Colonic mucosa (tissue), 4 donors: Measurements from ENCODE around the gene AKR1E2. TPM values are rescaled to one million over a fixed set of nuclear protein-coding genes. Genes with fewer than 3 reads are reported as not detected.

Experiments
- DNase-seq: peaks from one replicate; pipeline ENCODE4 v3.0.0-alpha.2; 2020
- H3K27ac ChIP-seq: fragments of 200-600 bp; one replicate; pipeline ENCODE4 v1.8.0; 2021
- H3K27me3 ChIP-seq: fragments of 200-600 bp; one replicate; pipeline ENCODE4 v1.8.0; 2021
- H3K36me3 ChIP-seq: fragments of 200-600 bp; one replicate; pipeline ENCODE4 v1.8.0; 2021
- H3K4me1 ChIP-seq: fragments of 200-600 bp; one replicate; pipeline ENCODE4 v1.8.0; 2021; ENCODE audit warnings: mild to moderate bottlenecking
- H3K4me3 ChIP-seq: fragments of 200-600 bp; one replicate; pipeline ENCODE4 v1.8.0; 2021
- H3K9ac ChIP-seq, 2 donors: one replicate each; pipeline ENCODE4 v1.7.0; 2013; ENCODE audit warnings: control low read depth in 2 of 2, low read depth in 2 of 2, low read length in 2 of 2
- H3K9me3 ChIP-seq: fragments of 200-600 bp; one replicate; pipeline ENCODE4 v1.8.0; 2021
- intact Hi-C: fragments of 100-400 bp; cut with DNase I; formaldehyde crosslinking; loops from one replicate; pipeline ENCODE4 v1.14.1; 2022
- total RNA-seq, 2 donors: library from RNA; stranded (reverse); fragmentation: NEBNext Ultra II Directional in 1 of 2; extraction: Animal tissue kit (Norgen Biotek cat#: 25700) in 1 of 2; gene quantifications; one replicate each; pipeline ENCODE4 v1.2.1, GENCODE V29; 2021
- TF ChIP-seq, protein P1 (sequence below): fragments of 200-600 bp; IDR thresholded peaks from one replicate; pipeline ENCODE4 v1.8.0; 2022; ENCODE audit warnings: antibody characterized with exemption, mild to moderate bottlenecking
- donor health status: healthy.
- donor health status: DM: no; HTN: no; CAD: no.
- donor health status: DM: no; HTN: no; CAD: no.

AKR1E2 gene
- total RNA-seq, 2 donors from 2014 or later: 8.6 to 16.3 TPM

DNA sequence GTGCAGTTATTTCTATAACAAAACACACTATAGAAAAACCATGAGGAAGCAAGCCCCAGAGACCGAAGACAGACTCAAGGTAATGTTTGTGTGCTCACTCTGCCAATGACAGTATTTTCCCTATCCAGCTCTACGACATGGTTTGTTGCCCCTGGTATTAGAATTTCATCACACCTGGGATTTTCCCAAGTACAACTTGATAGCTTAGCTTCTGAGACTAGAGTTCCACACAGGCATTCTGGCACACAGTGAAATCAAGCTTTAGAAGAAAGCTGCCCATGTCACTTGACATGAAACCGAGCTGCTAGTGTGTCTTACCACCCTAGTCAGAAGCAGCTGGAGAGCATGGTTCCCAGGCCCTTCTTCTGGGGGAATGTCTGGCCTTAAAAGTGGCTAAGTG lies 44.1 kb upstream of the AKR1E2 start:
- Histone ChIP-seq H3K27me3 (no peaks in the 10 kb centered on the region), H3K9ac (no peak overlapping the region), H3K4me3 (no peak overlapping the region), H3K27ac (no peak overlapping the region), H3K9me3 (no peaks in the 10 kb centered on the region), H3K4me1 (no peaks in the 10 kb centered on the region), H3K36me3 (no peaks in the 10 kb centered on the region)
- TF ChIP-seq, protein P1, sequence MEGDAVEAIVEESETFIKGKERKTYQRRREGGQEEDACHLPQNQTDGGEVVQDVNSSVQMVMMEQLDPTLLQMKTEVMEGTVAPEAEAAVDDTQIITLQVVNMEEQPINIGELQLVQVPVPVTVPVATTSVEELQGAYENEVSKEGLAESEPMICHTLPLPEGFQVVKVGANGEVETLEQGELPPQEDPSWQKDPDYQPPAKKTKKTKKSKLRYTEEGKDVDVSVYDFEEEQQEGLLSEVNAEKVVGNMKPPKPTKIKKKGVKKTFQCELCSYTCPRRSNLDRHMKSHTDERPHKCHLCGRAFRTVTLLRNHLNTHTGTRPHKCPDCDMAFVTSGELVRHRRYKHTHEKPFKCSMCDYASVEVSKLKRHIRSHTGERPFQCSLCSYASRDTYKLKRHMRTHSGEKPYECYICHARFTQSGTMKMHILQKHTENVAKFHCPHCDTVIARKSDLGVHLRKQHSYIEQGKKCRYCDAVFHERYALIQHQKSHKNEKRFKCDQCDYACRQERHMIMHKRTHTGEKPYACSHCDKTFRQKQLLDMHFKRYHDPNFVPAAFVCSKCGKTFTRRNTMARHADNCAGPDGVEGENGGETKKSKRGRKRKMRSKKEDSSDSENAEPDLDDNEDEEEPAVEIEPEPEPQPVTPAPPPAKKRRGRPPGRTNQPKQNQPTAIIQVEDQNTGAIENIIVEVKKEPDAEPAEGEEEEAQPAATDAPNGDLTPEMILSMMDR: no peak
- DNase-seq: no peak
- intact Hi-C loops: no loop called here

DNA sequence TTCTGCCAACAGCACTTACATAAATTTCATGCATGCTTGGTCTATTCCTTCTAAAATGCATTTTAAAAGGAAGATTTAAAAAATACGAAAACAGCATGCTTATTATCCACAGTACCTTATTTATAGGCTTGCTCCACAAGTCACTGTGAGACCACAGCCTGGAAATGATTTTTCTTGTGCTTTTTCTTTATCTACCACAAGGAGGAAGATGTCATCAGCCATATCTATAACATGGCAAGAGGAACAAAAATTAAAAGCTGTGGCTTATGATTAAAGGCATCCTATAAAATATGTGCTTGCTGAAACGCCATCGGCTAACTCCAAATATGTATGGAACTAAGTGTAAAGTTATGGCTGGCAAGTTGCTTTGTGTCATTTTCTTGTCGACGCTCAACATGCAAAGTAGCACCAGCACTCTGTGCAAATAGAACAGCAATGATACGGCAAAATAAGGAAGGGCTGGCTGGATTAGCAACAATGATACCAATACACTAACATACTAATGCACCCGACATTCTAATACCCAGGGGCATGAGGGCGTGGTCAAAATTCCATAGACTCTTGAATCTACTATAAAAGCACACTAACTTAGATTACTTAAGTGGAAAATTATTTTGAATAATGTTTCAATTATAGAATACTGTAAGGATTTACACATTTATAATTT lies 41.2 kb upstream of the AKR1E2 start:
- H3K27me3 ChIP-seq: no peaks in the 10 kb centered on the region
- no peak overlapping the region for H3K27ac ChIP-seq
- H3K9ac ChIP-seq: no peak overlapping the region
- DNase-seq: no peak
- TF ChIP-seq, protein P1: no peak
- intact Hi-C loops: no loop called here
- H3K4me1 ChIP-seq: no peaks in the 10 kb centered on the region
- H3K36me3 ChIP-seq: no peaks in the 10 kb centered on the region
- no peak overlapping the region for H3K4me3 ChIP-seq
- H3K9me3 ChIP-seq: no peaks in the 10 kb centered on the region

DNA sequence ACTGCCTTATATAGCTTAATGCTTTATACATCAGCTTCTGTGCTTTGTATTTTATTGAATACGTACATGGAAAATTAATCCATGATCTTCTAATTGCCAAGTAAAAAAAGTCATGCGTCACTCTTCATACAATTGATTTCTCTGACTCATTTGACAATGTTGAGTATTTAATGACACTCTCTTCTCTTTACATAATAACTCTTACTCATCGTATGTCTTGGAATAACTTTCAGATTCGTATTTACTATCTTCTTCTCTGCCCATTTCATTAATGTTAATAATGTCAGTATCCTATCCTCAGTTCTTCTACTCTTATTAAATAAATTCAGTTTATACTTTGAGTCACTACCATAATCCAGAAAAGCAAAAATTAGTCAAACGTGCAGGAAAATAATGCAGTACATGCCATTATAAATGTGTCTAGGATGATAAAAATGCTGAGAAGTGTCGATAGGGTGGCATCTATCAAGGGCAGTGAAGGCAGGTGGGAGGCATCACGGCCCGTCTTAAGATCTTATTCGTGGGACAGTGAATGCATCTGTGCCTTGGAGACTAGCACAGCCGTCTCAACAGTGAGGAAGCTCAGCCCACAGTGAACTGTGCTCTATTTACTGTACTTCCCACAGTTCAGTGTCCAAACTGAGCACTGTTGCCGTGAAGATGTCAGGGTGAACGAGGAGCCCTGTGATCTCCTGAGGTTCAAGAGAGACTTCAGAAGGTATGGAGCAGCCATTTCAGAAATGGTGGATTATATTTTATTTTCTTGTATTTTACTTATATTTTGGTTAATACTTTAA lies 39.8 kb upstream of the AKR1E2 start:
- Histone ChIP-seq H3K9ac (no peak overlapping the region), H3K36me3 (no peaks in the 10 kb centered on the region), H3K27me3 (no peaks in the 10 kb centered on the region), H3K27ac (no peak overlapping the region), H3K9me3 (no peaks in the 10 kb centered on the region), H3K4me3 (no peak overlapping the region), H3K4me1 (no peaks in the 10 kb centered on the region)
- no peak for DNase-seq
- intact Hi-C loops: no loop called here
- TF ChIP-seq, protein P1: no peak

DNA sequence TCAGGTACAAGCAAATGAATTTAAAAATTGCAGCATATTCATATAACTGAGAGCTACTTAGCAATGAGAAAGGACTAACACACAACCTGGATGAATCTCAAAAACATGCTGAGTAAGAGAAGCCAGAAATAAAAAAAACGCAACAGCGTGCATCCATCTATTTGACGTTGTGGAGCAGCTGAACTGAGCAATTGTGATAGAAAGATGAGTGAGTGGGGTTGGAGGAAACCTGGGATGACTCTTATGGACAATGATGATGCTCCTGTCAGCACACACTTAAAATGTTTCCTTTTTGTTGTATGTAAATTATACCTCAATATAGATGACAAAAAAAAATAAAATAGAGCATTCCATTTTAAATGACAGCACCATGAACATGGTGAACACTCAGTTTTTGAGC lies 36.0 kb upstream of the AKR1E2 start:
- Histone ChIP-seq H3K9me3 (no peaks in the 10 kb centered on the region), H3K27me3 (no peaks in the 10 kb centered on the region), H3K9ac (no peak overlapping the region), H3K4me3 (no peak overlapping the region), H3K36me3 (no peaks in the 10 kb centered on the region), H3K4me1 (no peaks in the 10 kb centered on the region), H3K27ac (no peak overlapping the region)
- no peak for DNase-seq
- intact Hi-C loops: no loop called here
- TF ChIP-seq, protein P1: no peak

DNA sequence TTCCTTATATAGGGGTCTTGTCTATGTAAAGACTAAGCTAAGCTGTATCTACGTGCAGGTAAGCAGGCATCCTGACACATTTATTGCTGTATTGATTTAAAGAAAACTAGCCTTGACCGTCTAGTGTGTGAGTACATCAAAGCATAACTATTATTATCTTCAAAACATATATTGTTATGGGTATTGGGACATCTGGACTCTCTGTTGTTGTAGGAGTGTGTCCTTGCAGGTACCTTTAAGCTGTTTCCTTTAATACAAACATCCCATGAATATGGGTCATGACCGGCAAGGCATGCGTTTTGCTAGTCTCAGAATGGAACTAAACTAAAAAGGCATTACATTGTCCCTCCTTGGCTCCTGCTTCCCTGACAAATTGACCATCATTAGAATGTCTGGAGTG lies 35.1 kb upstream of the AKR1E2 start:
- no peaks in the 10 kb centered on the region for H3K9me3 ChIP-seq
- no peaks in the 10 kb centered on the region for H3K27me3 ChIP-seq
- no peak overlapping the region for H3K4me3 ChIP-seq
- no peak for DNase-seq
- H3K4me1 ChIP-seq: no peaks in the 10 kb centered on the region
- intact Hi-C loops: no loop called here
- H3K9ac ChIP-seq: no peak overlapping the region
- TF ChIP-seq, protein P1: no peak
- no peaks in the 10 kb centered on the region for H3K36me3 ChIP-seq
- H3K27ac ChIP-seq: no peak overlapping the region
